Activated CD4-positive, CD25-positive, alpha-beta regulatory T cell treated with anti-CD3 and anti-CD28 coated beads, Interleukin-2, amount 50 U/mL, for 24 hours (primary cell): ENCODE measurements around the gene CCDC85C.

Experiments used
- ATAC-seq, 2 donors: fragments of 150-1000 bp; cut with Tn5 transposase; one replicate each; pipeline ENCODE4 v1.10.0; 2021; ENCODE audit warnings: mild to moderate bottlenecking in 1 of 2, moderate library complexity in 1 of 2

CCDC85C gene

GRCh38 chr14:99507860-99508640 lies 96.0 kb downstream of the CCDC85C start:
- ATAC-seq, result no peak

GRCh38 chr14:99506276-99506675 lies 97.7 kb downstream of the CCDC85C start:
- ATAC-seq, result no peak

- ATAC-seq, result no peak
Measured at GRCh38 chr14:99505089-99505488, 98.9 kb downstream of the CCDC85C start.

- peak in 1 of 2 donors; percentile 27 for ATAC-seq
Measured at GRCh38 chr14:99503848-99504453, 100.1 kb downstream of the CCDC85C start.

GRCh38 chr14:99502989-99503421 lies 101.0 kb downstream of the CCDC85C start:
- ATAC-seq, result no peak

GRCh38 chr14:99497894-99498293 lies 106.1 kb downstream of the CCDC85C start:
- ATAC-seq, result no peak

GRCh38 chr14:99497341-99497740 lies 106.7 kb downstream of the CCDC85C start:
- no peak for ATAC-seq

GRCh38 chr14:99484106-99484505 lies 119.9 kb downstream of the CCDC85C start:
- ATAC-seq, result no peak

- no peak for ATAC-seq
Measured at GRCh38 chr14:99481745-99482099, 122.3 kb downstream of the CCDC85C start.

- peak; percentile 92 to 94 for ATAC-seq
Measured at GRCh38 chr14:99480917-99481744, 122.9 kb downstream of the CCDC85C start, which contains the start of gene CCNK. TSS of gene CCNK (plus strand) at chr14:99481409. CDS start at chr14:99492678, 11,269 bp downstream.

- ATAC-seq, result no peak
Measured at GRCh38 chr14:99479906-99480869, 123.8 kb downstream of the CCDC85C start, which contains the start of gene SETD3. TSS of gene SETD3 (minus strand) at chr14:99480859. CDS start at chr14:99465805, 15,054 bp downstream.

GRCh38 chr14:99479160-99479905 lies 124.7 kb downstream of the CCDC85C start:
- ATAC-seq, result no peak

GRCh38 chr14:99478128-99478527 lies 125.9 kb downstream of the CCDC85C start:
- no peak for ATAC-seq

- no peak for ATAC-seq
Measured at GRCh38 chr14:99476864-99477263, 127.1 kb downstream of the CCDC85C start.

GRCh38 chr14:99475660-99476059 lies 128.3 kb downstream of the CCDC85C start:
- no peak for ATAC-seq

- no peak for ATAC-seq
Measured at GRCh38 chr14:99475179-99475578, 128.8 kb downstream of the CCDC85C start.

- ATAC-seq, result no peak
Measured at GRCh38 chr14:99473458-99473857, 130.5 kb downstream of the CCDC85C start.

GRCh38 chr14:99472937-99473336 lies 131.1 kb downstream of the CCDC85C start:
- ATAC-seq, result no peak

GRCh38 chr14:99471731-99472130 lies 132.3 kb downstream of the CCDC85C start:
- ATAC-seq, result no peak

- ATAC-seq, result no peak
Measured at GRCh38 chr14:99468836-99469592, 135.0 kb downstream of the CCDC85C start.
